Fibroblast of lung (primary cell): ENCODE measurements around the gene RBM4B. TPM values are rescaled to one million over a fixed set of nuclear protein-coding genes. Genes with fewer than 3 reads are reported as not detected.

Experiments used
- DNase-seq, 2 donors: peaks; one replicate each; pipeline versions ENCODE4 v3.0.0 to v3.0.0-alpha.2; 2010; ENCODE audit warnings: low read depth in 2 of 2
- H2AFZ ChIP-seq: 2 replicates; pipeline ENCODE4 v1.5.1; 2012; ENCODE audit warnings: low read length, control low read depth, inconsistent platforms
- H3K27ac ChIP-seq: 2 replicates; pipeline ENCODE4 v1.5.1; 2011; ENCODE audit warnings: low read length, control low read depth; ENCODE audit not compliant: insufficient read depth
- H3K27me3 ChIP-seq: 2 replicates; pipeline ENCODE4 v1.5.1; 2011; ENCODE audit warnings: mild to moderate bottlenecking, low read length; ENCODE audit not compliant: control insufficient read depth, insufficient read depth
- H3K36me3 ChIP-seq: 2 replicates; pipeline ENCODE4 v1.5.1; 2011; ENCODE audit warnings: low read length; ENCODE audit not compliant: control insufficient read depth, insufficient read depth
- H3K4me1 ChIP-seq: 2 replicates; pipeline ENCODE4 v1.5.1; 2011; ENCODE audit warnings: low read length; ENCODE audit not compliant: control insufficient read depth, insufficient read depth; ENCODE audit errors: extremely low read depth
- H3K4me2 ChIP-seq: 2 replicates; pipeline ENCODE4 v1.5.1; 2011; ENCODE audit warnings: low read length, control low read depth; ENCODE audit not compliant: insufficient read depth; ENCODE audit errors: extremely low read depth
- H3K4me3 ChIP-seq, 4 experiments: fragments of 200-600 bp in 1 of 4; sonication (generic) in 1 of 4; replicated peaks in 1 of 4; 2 replicates each; pipeline ENCODE4 v1.5.1; 2011 to 2016; ENCODE audit warnings: low read length in 4 of 4, low read depth in 3 of 4, mild to moderate bottlenecking in 3 of 4, control low read depth in 2 of 4, inconsistent platforms in 1 of 4, mixed read lengths in 1 of 4; ENCODE audit not compliant: insufficient read depth in 1 of 4; ENCODE audit errors: control extremely low read depth in 1 of 4
- H3K79me2 ChIP-seq: 2 replicates; pipeline ENCODE4 v1.5.1; 2012; ENCODE audit warnings: mild to moderate bottlenecking, low read length, inconsistent platforms; ENCODE audit not compliant: control insufficient read depth, insufficient read depth
- H3K9ac ChIP-seq: 2 replicates; pipeline ENCODE4 v1.5.1; 2011; ENCODE audit warnings: mild to moderate bottlenecking, low read length, control low read depth; ENCODE audit not compliant: insufficient read depth
- H3K9me3 ChIP-seq: 2 replicates; pipeline ENCODE4 v1.5.1; 2012; ENCODE audit warnings: low read depth, low read length; ENCODE audit not compliant: control insufficient read depth, insufficient read depth
- H4K20me1 ChIP-seq: 2 replicates; pipeline ENCODE4 v1.5.1; 2011; ENCODE audit warnings: low read length; ENCODE audit not compliant: control insufficient read depth, insufficient read depth; ENCODE audit errors: extremely low read depth
- EZH2 ChIP-seq: IDR thresholded peaks from 2 replicates; pipeline ENCODE4 v1.5.1; 2012; ENCODE audit warnings: low read length, control low read depth, mild to moderate bottlenecking; ENCODE audit errors: missing control alignments
- polyA plus RNA-seq, 2 donors: library from polyadenylated mRNA; depleted of rRNA in 1 of 2; stranded (reverse) in 1 of 2; unstranded in 1 of 2; fragments of >200 nt; gene quantifications; 2 replicates each; pipeline ENCODE4 v1.2.1, GENCODE V29; 2011 to 2012; ENCODE audit warnings: missing spikeins in 1 of 2
- total RNA-seq: library from RNA; depleted of rRNA; stranded (reverse); fragments of >200 nt; gene quantifications from 2 replicates; pipeline ENCODE4 v1.2.1, GENCODE V29; 2014
- TF ChIP-seq, protein P1 (sequence below), 2 donors: IDR thresholded peaks in 1 of 2; conservative IDR thresholded peaks in 1 of 2; 1 replicate in 1 of 2; 2 replicates in 1 of 2; pipeline ENCODE4 v1.5.1; 2011 to 2012; ENCODE audit warnings: low read length in 2 of 2, control low read depth in 1 of 2, inconsistent platforms in 1 of 2, low read depth in 1 of 2, mild to moderate bottlenecking in 1 of 2

Gene RBM4B
- total and polyA plus RNA-seq, 2 donors (not counting 1 experiment from before 2014, with no cell fraction given): 24.6 to 28.4 TPM

DNA sequence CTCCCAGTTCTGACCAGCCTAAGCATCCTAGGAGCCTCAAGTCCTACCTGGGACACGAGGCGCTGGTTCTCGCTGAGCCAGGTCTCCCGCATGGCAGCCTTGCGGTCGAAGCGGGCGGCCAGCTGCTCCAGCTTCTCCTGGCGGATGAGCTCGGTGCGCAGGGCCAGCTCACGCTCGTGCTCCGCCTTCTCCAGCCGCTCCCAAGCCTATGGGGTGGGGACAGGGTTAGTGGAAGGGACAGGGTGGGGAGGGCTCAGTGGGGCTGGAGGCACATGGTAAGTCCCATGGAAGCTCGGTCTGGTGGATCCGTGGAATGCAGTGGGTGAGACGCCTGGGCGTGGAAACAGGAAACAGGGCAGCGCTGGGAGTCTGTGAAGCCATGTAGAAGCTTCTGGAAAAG lies 30.4 kb upstream of the RBM4B start:
- H3K27me3 ChIP-seq: no peaks in the 10 kb centered on the region
- DNase-seq: peak in 1 of 2 donors; percentile 22
- H3K27ac ChIP-seq: no peak overlapping the region
- no peak overlapping the region for H3K9ac ChIP-seq
- H3K4me1 ChIP-seq: no peaks in the 10 kb centered on the region
- no peak overlapping the region for H3K4me3 ChIP-seq
- TF ChIP-seq EZH2: no peak
- TF ChIP-seq, protein P1, sequence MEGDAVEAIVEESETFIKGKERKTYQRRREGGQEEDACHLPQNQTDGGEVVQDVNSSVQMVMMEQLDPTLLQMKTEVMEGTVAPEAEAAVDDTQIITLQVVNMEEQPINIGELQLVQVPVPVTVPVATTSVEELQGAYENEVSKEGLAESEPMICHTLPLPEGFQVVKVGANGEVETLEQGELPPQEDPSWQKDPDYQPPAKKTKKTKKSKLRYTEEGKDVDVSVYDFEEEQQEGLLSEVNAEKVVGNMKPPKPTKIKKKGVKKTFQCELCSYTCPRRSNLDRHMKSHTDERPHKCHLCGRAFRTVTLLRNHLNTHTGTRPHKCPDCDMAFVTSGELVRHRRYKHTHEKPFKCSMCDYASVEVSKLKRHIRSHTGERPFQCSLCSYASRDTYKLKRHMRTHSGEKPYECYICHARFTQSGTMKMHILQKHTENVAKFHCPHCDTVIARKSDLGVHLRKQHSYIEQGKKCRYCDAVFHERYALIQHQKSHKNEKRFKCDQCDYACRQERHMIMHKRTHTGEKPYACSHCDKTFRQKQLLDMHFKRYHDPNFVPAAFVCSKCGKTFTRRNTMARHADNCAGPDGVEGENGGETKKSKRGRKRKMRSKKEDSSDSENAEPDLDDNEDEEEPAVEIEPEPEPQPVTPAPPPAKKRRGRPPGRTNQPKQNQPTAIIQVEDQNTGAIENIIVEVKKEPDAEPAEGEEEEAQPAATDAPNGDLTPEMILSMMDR (conservative IDR thresholded peaks at IDR 0.05 in 1 of 2, IDR thresholded peaks at IDR 0.05 in 1 of 2; ENCODE audit: low read depth in 1 of 2, low read length in 2 of 2): no peak
- no peak overlapping the region for H2AFZ ChIP-seq
- no peaks in the 10 kb centered on the region for H3K9me3 ChIP-seq
- no peaks in the 10 kb centered on the region for H4K20me1 ChIP-seq
- no peaks in the 10 kb centered on the region for H3K79me2 ChIP-seq
- H3K4me2 ChIP-seq: no peak overlapping the region
- no peaks in the 10 kb centered on the region for H3K36me3 ChIP-seq

DNA sequence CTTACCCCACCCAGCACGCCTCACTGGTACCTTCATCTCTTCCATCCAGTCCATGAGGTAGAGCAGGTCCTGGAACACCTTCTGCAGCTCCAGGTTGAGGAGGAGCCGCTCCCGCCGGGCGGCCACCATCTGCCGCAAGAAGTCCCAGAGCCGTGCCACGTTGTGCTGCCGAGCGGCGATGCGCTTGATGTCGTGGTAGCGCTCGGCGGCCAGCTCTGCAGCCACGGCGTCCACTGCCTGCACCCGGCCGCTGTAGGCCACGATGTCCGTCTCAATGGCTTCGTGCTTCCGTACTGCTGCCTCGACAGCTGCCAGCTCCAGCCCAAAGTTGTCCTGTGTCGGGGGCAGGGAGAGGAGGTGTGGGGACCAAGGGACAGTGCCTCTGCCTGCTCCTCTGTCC lies 29.8 kb upstream of the RBM4B start:
- no peak overlapping the region for H3K4me2 ChIP-seq
- no peak overlapping the region for H3K4me3 ChIP-seq
- no peaks in the 10 kb centered on the region for H3K27me3 ChIP-seq
- H2AFZ ChIP-seq: no peak overlapping the region
- no peaks in the 10 kb centered on the region for H3K79me2 ChIP-seq
- H3K9ac ChIP-seq: no peak overlapping the region
- no peak overlapping the region for H3K27ac ChIP-seq
- H4K20me1 ChIP-seq: no peaks in the 10 kb centered on the region
- DNase-seq: no peak
- H3K4me1 ChIP-seq: no peaks in the 10 kb centered on the region
- H3K9me3 ChIP-seq: no peaks in the 10 kb centered on the region
- H3K36me3 ChIP-seq: no peaks in the 10 kb centered on the region
- TF ChIP-seq, protein P1 (conservative IDR thresholded peaks at IDR 0.05 in 1 of 2, IDR thresholded peaks at IDR 0.05 in 1 of 2; ENCODE audit: low read depth in 1 of 2, low read length in 2 of 2): no peak
- no peak for TF ChIP-seq EZH2

DNA sequence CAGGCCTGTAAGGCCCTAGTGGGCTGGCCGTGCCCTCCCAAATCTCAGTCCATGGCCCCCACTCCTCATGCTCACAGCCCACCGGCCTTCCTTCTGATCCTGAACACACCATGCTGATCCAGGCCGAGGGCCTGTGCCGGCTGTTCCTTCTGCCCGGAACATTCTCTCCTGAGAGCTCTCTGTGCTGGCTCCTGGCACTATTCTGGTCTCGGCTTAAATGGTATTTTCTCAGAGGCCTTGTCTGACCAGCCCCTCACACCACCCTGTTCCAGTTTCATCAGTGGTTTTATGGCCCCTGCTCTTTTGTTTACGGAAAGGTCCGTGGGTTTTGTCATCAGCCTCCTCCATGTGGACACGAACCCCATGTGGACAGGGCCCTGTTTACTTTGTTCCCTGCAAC lies 29.3 kb upstream of the RBM4B start:
- no peak overlapping the region for H3K9ac ChIP-seq
- no peaks in the 10 kb centered on the region for H3K36me3 ChIP-seq
- TF ChIP-seq, protein P1 (conservative IDR thresholded peaks at IDR 0.05 in 1 of 2, IDR thresholded peaks at IDR 0.05 in 1 of 2; ENCODE audit: low read depth in 1 of 2, low read length in 2 of 2): no peak
- no peak for TF ChIP-seq EZH2
- H3K4me1 ChIP-seq: no peaks in the 10 kb centered on the region
- no peaks in the 10 kb centered on the region for H3K9me3 ChIP-seq
- H3K4me3 ChIP-seq: no peak overlapping the region
- DNase-seq: no peak
- H3K79me2 ChIP-seq: no peaks in the 10 kb centered on the region
- no peak overlapping the region for H3K4me2 ChIP-seq
- no peaks in the 10 kb centered on the region for H4K20me1 ChIP-seq
- H3K27me3 ChIP-seq: no peaks in the 10 kb centered on the region
- no peak overlapping the region for H3K27ac ChIP-seq
- H2AFZ ChIP-seq: no peak overlapping the region
